GM18951 (cell line): ENCODE measurements around the gene LTK.

ENCODE experiments used
- POLR2A ChIP-seq: IDR thresholded peaks from 4 replicates; pipeline ENCODE4 v1.6.1; 2011; ENCODE audit warnings: mild to moderate bottlenecking; ENCODE audit not compliant: insufficient read length, insufficient read depth; ENCODE audit errors: extremely low read depth
- in situ Hi-C: fragments of 300-500 bp; cut with MboI; formaldehyde crosslinking; loops from one replicate; pipeline ENCODE4 v1.12.0; 2022; ENCODE audit warnings: low sequenced_read_pairs, mixed read lengths, inconsistent platforms; ENCODE audit not compliant: unreplicated experiment

Gene LTK

DNA sequence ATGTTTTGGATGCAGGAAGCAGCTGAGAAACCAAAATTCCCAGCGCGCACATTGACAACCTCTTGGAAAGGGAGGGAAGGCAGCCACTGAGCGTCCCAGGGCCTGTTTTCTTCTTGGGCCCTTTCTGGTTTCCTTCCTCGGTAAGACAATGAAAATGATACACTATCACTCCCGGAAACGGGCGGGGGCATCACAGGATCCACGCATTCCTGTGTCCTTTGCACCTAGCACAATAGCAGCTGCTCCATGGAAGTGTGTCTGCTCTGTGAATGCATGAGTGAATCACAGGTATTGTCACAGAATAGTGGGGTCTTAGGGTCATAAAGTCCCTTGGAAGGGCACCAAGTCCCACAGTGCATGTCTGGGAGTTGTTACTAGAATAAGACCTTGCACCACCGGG is 26.2 kb downstream of the LTK start:
- no peak for TF ChIP-seq POLR2A
- in situ Hi-C loops: no loop called here

DNA sequence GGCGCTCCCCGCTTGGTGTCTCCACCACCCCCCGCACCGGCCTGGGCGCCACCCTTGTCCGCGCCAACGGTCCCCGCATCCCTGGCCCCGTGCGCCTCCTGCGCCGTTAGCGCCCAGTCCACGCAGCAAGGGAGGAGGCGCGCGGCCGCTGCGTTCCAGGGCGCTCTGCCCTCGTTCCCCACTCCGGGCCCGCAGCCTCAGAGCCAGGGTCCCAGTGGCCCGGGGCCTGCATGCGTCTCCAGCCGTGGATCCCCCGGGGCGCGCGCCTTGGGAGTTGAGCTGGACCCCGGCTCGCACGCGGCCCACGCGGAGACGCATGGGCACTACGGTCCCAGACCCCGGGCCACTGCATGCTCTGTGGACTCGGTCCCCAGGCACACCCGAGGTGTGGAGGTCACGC is 27.3 kb downstream of the LTK start:
- TF ChIP-seq POLR2A: no peak
- in situ Hi-C loops: no loop called here

DNA sequence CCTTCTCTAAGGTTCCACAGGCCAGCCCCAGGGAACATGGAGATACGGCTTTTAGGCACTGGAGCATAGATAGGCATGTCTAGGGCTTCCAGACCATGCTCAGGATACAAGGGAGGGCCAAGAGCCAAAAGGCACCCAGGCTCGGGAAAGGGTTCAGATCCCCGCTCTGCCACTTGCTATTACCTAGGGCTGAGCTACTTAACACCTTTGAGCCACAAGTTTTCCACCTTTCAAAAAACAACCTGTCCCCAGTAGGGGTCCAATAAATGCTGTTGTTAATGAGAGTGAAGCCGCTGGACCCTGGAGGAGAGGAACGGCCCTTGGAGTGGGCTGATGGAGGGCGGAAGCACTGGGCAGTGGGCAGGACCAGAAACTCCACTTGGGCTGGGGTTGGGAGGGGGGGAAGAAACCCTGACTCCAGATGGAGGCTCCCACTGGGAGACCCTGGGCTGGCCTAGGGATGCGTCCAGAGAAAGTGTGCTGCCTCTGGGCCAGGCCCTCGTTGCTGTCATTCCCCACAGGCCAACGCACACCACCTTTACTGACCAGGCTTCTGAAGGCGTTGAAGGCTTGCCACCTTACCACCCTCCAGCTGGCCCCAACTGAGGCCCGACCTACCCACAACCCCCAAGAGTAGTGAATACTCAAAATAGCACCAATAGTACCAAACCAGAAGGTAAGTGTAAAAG is 28.5 kb downstream of the LTK start:
- no peak for TF ChIP-seq POLR2A
- in situ Hi-C loops: no loop called here

DNA sequence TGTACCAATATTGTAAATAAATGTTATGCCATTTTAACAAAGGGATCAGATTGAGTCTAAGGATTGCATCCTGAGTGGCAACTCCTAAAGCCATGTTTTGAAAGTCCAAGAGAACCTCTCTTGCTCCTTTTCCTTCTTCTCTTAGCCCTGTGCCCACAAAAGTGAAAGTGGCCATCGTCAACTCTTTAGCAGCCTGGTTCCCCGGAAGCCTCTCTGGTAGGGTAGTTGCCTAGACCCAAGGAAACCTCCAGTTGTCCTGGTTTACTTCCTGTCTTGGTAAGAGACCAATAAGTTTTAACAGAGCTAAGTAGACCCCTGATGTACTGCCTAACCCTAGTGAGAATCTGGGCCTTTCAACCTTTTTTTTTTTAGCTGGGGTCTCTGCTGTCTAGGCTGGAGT is 30.1 kb downstream of the LTK start:
- in situ Hi-C loops: no loop called here
- no peak for TF ChIP-seq POLR2A

DNA sequence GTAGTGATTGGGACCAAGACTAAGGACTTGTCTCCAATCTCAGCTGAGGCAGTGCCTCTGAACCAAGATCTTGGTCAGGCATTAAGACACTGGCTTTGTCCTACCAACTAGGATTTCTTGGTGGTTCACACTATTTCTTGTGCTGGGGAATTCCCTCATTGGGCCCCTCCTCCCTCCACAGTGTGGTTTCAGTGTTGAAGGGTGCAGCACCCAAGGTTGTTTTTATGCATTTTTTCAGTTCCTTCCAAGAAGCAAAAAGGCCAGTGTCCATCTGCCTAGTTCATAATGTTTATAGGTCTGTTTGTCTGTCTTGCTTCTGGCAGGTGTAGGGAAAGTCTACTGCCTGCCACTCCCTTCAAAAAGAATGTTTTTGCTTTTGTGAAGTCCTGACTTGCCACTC is 30.5 kb downstream of the LTK start:
- no peak for TF ChIP-seq POLR2A
- in situ Hi-C loops: no loop called here

DNA sequence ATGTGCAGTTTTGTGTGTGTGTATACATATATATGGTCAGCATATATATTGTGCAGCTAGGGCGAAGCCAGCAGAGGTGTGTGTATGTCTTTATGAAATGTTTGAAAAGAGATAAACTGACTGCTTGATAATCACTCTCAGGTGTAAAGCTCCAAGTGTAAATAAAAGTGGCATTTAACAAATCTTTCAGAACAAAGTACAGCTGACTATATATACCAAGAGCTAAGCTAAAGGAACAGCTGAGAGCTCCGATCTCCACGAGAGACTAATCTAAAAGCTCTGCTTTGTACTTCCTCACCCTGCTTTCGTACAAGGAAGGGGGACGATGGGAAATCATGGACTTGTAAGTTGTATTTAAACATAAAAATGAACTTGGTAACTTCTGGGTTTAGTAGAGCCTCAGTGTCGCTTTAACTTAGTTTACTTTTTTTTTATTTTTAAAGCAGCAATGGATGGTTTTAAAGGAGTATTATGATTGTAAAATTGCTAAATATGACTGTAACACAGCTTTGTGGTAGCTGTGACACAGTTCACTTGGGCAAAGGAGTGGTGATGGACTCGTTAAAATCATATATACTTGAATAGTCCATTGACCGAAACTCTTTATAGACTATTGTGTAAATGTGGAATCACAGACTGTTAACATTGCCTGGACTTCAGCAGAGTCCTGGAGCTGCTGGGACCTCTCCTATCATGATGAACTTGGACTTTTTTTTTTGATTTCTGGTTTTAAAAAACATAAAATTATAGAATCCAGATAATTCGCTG is 31.3 kb downstream of the LTK start:
- in situ Hi-C loops: no loop called here
- TF ChIP-seq POLR2A: no peak

DNA sequence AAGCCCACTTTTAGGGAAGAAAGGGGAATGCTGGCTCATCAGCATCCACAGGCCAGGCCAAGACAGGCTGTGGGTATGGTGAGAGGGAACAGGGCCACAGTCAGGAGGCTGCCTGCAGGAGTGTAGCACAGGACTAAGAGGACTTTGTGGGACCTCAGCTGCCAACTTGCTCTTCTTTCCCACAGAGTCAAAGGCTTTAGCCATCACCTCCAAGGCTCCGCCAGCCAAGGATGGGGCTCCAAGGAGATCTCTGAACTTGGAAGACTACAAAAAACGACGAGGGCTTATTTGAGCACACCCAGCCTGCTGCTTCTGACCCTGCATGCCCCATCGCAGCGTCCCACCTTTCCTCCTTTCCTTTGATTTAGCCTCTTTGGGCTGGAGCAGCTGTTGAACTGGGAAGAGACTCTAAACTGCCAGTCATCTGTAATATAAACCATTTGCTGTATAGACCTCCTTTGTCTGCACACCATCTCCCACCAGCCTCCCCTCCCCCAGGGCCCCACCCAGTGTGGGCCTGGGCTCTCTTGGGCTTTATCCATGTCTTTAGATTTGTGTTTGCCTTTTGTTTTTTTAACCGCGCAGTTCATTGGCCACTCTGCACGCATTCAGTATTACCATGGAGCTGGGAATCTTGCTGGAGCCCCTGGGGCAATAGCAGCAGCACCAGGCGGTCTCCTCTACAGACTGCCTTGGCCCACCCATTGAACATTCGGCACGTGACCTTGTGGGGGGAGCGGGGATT is 33.1 kb downstream of the LTK start:
- in situ Hi-C loops: no loop called here
- TF ChIP-seq POLR2A: no peak

DNA sequence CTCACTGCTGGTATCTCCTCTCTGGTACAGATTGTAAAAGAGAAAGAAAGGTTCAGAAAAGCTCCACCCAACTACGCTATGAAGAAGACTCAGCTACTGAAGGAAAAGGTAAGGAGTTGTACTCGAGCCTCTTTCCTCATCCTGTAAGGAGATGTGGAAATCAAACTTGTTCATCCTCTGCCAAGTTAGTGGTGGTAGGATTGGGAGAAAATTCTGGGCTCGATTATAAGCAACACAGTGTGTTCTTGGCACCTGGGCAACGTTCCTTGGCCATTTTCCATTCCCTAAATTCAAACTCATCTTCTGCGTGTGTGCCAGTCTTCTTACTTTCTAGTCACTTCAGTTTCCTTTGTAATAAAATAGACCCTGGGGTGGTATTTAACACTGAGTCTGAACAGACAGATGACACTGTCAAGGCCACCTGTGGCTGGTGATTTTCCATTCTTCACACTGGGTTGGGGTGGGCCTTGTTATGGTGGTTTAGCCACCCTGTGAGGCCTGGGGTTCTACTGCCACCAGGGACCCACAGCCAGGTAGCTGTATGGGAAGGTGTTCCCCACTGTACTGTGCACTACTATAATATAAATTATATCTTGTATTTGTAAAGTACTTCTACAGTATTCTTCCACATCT is 37.1 kb downstream of the LTK start:
- no peak for TF ChIP-seq POLR2A
- in situ Hi-C loops: no loop called here

DNA sequence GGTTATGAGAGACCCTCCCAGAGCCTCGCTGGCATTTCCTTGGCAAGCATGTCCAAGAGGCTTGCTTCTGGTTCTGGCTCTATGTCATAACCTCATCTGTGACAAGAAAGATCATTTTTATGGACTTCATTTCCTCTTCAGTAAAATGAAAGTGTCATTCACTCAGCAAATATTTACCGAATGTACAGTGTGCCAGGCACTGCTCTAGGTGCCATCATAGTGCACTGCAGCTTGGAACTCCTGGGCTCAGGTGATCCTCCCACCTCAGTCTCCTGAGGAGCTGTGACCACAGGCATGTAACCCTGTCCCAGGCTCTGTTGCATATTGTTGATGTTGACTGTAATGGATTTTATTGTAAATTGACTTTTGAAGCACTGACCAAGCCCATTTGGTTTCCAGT is 38.7 kb downstream of the LTK start:
- in situ Hi-C loops: no loop called here
- TF ChIP-seq POLR2A: no peak

DNA sequence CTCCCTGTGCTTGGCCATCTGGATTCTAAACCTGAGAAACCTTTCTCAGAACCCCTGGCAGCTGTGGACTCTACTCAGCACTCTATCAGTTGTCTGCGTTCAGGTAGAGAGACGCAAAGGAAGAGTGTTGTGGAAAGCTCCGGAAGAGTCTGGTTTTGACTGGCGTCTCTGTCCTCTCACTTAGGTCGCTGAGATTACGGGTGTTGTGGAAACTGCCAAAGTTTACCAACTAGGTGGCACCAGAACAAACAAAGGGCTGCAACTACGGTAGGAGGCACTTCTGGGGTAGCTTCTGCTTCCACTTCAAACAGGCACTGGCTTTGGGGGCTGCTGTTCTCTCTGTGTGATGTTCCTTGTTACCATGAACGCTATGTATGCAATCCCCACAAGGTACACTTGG is 39.2 kb downstream of the LTK start:
- no peak for TF ChIP-seq POLR2A
- in situ Hi-C loops: no loop called here

DNA sequence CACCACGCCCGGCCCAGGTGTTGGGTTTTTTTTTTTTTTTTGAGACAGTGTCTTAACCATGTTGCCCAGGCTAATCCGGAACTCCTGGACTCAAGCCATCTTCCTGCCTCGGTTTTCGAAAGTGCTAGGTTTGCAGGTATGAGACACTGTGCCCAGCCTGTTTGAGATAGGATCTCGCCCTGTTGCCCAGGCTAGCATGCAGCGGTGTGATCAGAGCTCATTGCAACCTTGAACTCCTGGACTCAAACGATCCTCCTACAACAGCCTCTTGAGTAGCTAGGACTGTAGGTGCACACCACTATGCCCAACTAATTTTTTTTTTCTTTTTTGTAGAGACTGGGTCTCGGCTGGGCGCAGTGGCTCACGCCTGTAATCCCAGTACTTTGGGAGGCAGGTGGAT is 40.2 kb downstream of the LTK start:
- in situ Hi-C loops: no loop called here
- TF ChIP-seq POLR2A: no peak

DNA sequence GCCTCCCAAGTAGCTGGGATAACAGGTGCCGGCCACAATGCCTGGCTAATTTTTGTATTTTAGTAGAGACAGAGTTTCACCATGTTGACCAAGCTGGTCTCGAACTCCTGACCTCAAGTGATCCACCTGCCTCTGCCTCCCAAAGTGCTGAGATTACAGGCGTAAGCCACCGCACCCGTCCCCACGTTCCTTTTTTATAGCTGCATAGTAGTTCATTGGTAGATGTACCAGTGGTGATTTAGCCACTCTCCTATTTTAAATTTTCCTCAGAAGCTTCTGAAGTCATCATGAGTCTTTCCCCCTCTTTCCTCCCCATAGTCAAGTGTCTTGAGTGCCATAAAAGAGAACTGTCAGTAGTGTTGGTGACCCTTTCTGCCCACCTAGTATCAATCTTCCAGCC is 44.0 kb downstream of the LTK start:
- in situ Hi-C loops: loop anchor here (10.0 kb wide), 1 partner anchor 345 kb away; no protein-coding TSS in a partner anchor

DNA sequence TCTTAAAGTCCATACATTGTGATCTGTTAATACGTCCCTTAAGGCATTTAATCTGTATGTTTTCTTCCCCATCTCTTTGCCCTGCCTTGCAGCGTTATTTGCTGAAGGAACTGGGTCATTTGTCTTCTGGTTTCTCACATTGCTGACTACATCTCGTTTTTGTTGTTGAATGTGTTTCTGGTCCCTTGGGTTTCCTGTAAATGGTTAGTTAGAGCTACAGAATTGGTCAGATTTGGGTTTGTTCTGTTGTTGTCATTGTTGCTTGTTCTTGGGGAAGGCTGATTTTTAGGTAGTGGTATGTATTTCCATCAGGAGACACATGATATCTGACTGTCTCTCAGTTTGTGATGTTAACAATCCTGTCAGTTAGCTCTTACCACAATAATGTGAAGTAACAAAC is 46.9 kb downstream of the LTK start:
- TF ChIP-seq POLR2A: no peak
- in situ Hi-C loops: loop anchor here (10.0 kb wide), 1 partner anchor 348 kb away; no protein-coding TSS in a partner anchor
